IMR-90 (cell line): ENCODE measurements around the gene SDR39U1. TPM values are rescaled to one million over a fixed set of nuclear protein-coding genes. Genes with fewer than 3 reads are reported as not detected.

Source experiments
- ATAC-seq: fragments of 200-7000 bp; cut with Tn5 transposase; 2 replicates; pipeline ENCODE4 v1.9.1; 2020; ENCODE audit warnings: low read depth, mild to moderate bottlenecking, moderate library complexity
- BruUV-seq: library from RNA; stranded (reverse); fragments of 400-500 nt; replicated peaks from 2 replicates; lab custom pipeline; 2021; lab: Mats Ljungman, UMichigan
- CTCF ChIA-PET: fragments of 300-600 bp; formaldehyde crosslinking; extraction: SDS; loops from one replicate; lab custom pipeline; 2021; ENCODE audit warnings: antibody characterized with exemption; lab: Yijun Ruan, JAX
- POLR2A ChIA-PET: fragments of 300-600 bp; sonication (Branson Sonifier 250); formaldehyde crosslinking; loops from one replicate; lab custom pipeline; 2022; ENCODE audit warnings: antibody characterized with exemption; ENCODE audit not compliant: unreplicated experiment; lab: Charles Lee
- DNase-seq: peaks from one replicate; pipeline ENCODE4 v3.0.0; 2013
- H2AFZ ChIP-seq: replicated peaks from 2 replicates; pipeline ENCODE3; 2013; ENCODE audit warnings: low read length, mild to moderate bottlenecking; ENCODE audit not compliant: poor library complexity
- H2AK5ac ChIP-seq: 2 replicates; pipeline ENCODE4 v1.6.1; 2013; ENCODE audit warnings: low read depth, low read length, inconsistent platforms
- H2AK9ac ChIP-seq: replicated peaks from 2 replicates; pipeline ENCODE3; 2013; ENCODE audit warnings: mild to moderate bottlenecking, low read depth, low read length, moderate library complexity; ENCODE audit not compliant: poor library complexity
- H2BK120ac ChIP-seq: 2 replicates; pipeline ENCODE4 v1.6.1; 2013; ENCODE audit warnings: low read depth, low read length, inconsistent platforms
- H2BK15ac ChIP-seq: 3 replicates; pipeline ENCODE4 v1.6.1; 2013; ENCODE audit warnings: low read depth, low read length, inconsistent platforms
- H2BK20ac ChIP-seq: 2 replicates; pipeline ENCODE4 v1.6.1; 2013; ENCODE audit warnings: low read depth, mild to moderate bottlenecking, inconsistent platforms, low read length, moderate library complexity
- H2BK5ac ChIP-seq: 2 replicates; pipeline ENCODE4 v1.6.1; 2013; ENCODE audit warnings: mild to moderate bottlenecking, low read depth, low read length, inconsistent platforms; ENCODE audit not compliant: poor library complexity, severe bottlenecking
- H3K14ac ChIP-seq: replicated peaks from 2 replicates; pipeline ENCODE4 v1.6.1; 2013; ENCODE audit warnings: low read depth, low read length, inconsistent platforms
- H3K18ac ChIP-seq: 2 replicates; pipeline ENCODE4 v1.6.1; 2013; ENCODE audit warnings: low read depth, low read length, control low read depth
- H3K23ac ChIP-seq: 2 replicates; pipeline ENCODE4 v1.6.1; 2013; ENCODE audit warnings: low read depth, low read length, inconsistent platforms
- H3K27ac ChIP-seq: 2 replicates; pipeline ENCODE4 v1.5.1; 2013; ENCODE audit warnings: mild to moderate bottlenecking, control low read depth, low read length; ENCODE audit not compliant: insufficient read depth
- H3K27me3 ChIP-seq: 2 replicates; pipeline ENCODE4 v1.6.1; 2013; ENCODE audit warnings: low read length; ENCODE audit not compliant: control insufficient read depth, insufficient read depth
- H3K36me3 ChIP-seq: 2 replicates; pipeline ENCODE4 v1.6.1; 2013; ENCODE audit warnings: low read length, mixed read lengths; ENCODE audit not compliant: control insufficient read depth, insufficient read depth
- H3K4ac ChIP-seq: 2 replicates; pipeline ENCODE4 v1.6.1; 2013; ENCODE audit warnings: low read depth, low read length, inconsistent platforms
- H3K4me1 ChIP-seq: 2 replicates; pipeline ENCODE4 v1.6.1; 2013; ENCODE audit warnings: low read length, mixed read lengths; ENCODE audit not compliant: control insufficient read depth, insufficient read depth
- H3K4me2 ChIP-seq: 2 replicates; pipeline ENCODE4 v1.6.1; 2013; ENCODE audit warnings: low read depth, mild to moderate bottlenecking, control low read depth, low read length, moderate library complexity
- H3K4me3 ChIP-seq: 2 replicates; pipeline ENCODE4 v1.5.1; 2013; ENCODE audit warnings: low read depth, mild to moderate bottlenecking, control low read depth, low read length, moderate library complexity; ENCODE audit not compliant: insufficient read depth
- H3K56ac ChIP-seq: 2 replicates; pipeline ENCODE4 v1.6.1; 2013; ENCODE audit warnings: low read length, inconsistent platforms; ENCODE audit not compliant: insufficient read depth; ENCODE audit errors: extremely low read depth
- H3K79me1 ChIP-seq, 2 experiments: 2 replicates each; pipeline ENCODE4 v1.6.1; 2013; ENCODE audit warnings: low read length in 2 of 2, inconsistent platforms in 1 of 2, low read depth in 1 of 2
- H3K9ac ChIP-seq: 2 replicates; pipeline ENCODE4 v1.6.1; 2013; ENCODE audit warnings: low read depth, low read length, control low read depth
- H3K9me1 ChIP-seq: 2 replicates; pipeline ENCODE4 v1.6.1; 2013; ENCODE audit warnings: low read length, inconsistent platforms; ENCODE audit not compliant: insufficient read depth
- H3K9me3 ChIP-seq: 2 replicates; pipeline ENCODE4 v1.6.1; 2013; ENCODE audit warnings: low read length; ENCODE audit not compliant: control insufficient read depth, insufficient read depth
- H4K20me1 ChIP-seq: 2 replicates; pipeline ENCODE4 v1.6.1; 2013; ENCODE audit warnings: low read length, inconsistent platforms; ENCODE audit not compliant: insufficient read depth
- H4K5ac ChIP-seq: 2 replicates; pipeline ENCODE4 v1.6.1; 2013; ENCODE audit warnings: mild to moderate bottlenecking, low read depth, low read length, control low read depth
- H4K8ac ChIP-seq, 2 experiments: 2 replicates each; pipeline ENCODE4 v1.6.1; 2013; ENCODE audit warnings: low read depth in 2 of 2, low read length in 2 of 2, control low read depth in 1 of 2, inconsistent platforms in 1 of 2
- H4K91ac ChIP-seq: 2 replicates; pipeline ENCODE4 v1.6.1; 2013; ENCODE audit warnings: low read depth, low read length, inconsistent platforms; ENCODE audit not compliant: insufficient read depth
- CEBPB ChIP-seq: IDR thresholded peaks from 2 replicates; pipeline ENCODE4 v1.6.1; 2012; ENCODE audit warnings: low read depth, low read length, improper control_type of control experiment
- CHD1 ChIP-seq: IDR thresholded peaks from 2 replicates; pipeline ENCODE4 v1.6.1; 2012; ENCODE audit warnings: low read depth, low read length, improper control_type of control experiment
- CTCF ChIP-seq: conservative IDR thresholded peaks from 2 replicates; pipeline ENCODE4 v1.5.1; 2012; ENCODE audit warnings: mild to moderate bottlenecking, low read depth, low read length, improper control_type of control experiment
- ELK1 ChIP-seq: fragments of 150-350 bp; IDR thresholded peaks from 2 replicates; pipeline ENCODE4 v1.6.1; 2016; ENCODE audit warnings: low read depth, mild to moderate bottlenecking, low read length, moderate library complexity, borderline replicate concordance
- FOS ChIP-seq: fragments of 150-350 bp; IDR thresholded peaks from 2 replicates; pipeline ENCODE4 v1.6.1; 2016; ENCODE audit warnings: low read depth, low read length
- MAZ ChIP-seq: IDR thresholded peaks from 2 replicates; pipeline ENCODE4 v1.6.1; 2012; ENCODE audit warnings: low read depth, mild to moderate bottlenecking, low read length, improper control_type of control experiment, moderate library complexity, borderline replicate concordance
- MXI1 ChIP-seq: IDR thresholded peaks from 2 replicates; pipeline ENCODE4 v1.6.1; 2012; ENCODE audit warnings: low read depth, mild to moderate bottlenecking, low read length, moderate library complexity, borderline replicate concordance
- POLR2A ChIP-seq: IDR thresholded peaks from 2 replicates; pipeline ENCODE4 v1.6.1; 2012; ENCODE audit warnings: mild to moderate bottlenecking, low read depth, low read length
- RAD21 ChIP-seq: IDR thresholded peaks from 2 replicates; pipeline ENCODE4 v1.6.1; 2012; ENCODE audit warnings: low read length, improper control_type of control experiment
- RCOR1 ChIP-seq: IDR thresholded peaks from 2 replicates; pipeline ENCODE4 v1.6.1; 2012; ENCODE audit warnings: mild to moderate bottlenecking, low read length, improper control_type of control experiment; ENCODE audit not compliant: insufficient replicate concordance
- RFX5 ChIP-seq: IDR thresholded peaks from 2 replicates; pipeline ENCODE4 v1.8.0; 2012; ENCODE audit warnings: low read depth, mild to moderate bottlenecking, low read length, moderate library complexity
- SMC3 ChIP-seq: fragments of 150-350 bp; IDR thresholded peaks from 2 replicates; pipeline ENCODE4 v1.6.1; 2016; ENCODE audit warnings: low read depth, mild to moderate bottlenecking, antibody characterized with exemption, low read length, moderate library complexity
- USF2 ChIP-seq: fragments of 150-350 bp; IDR thresholded peaks from 2 replicates; pipeline ENCODE4 v1.6.1; 2017; ENCODE audit warnings: mild to moderate bottlenecking, antibody characterized with exemption, low read length, low read depth
- WGBS, 2 experiments: methylation state at CpG; one replicate each; pipeline versions ENCODE4 v1.1.5 to v1.1.7; 2013; ENCODE audit warnings: missing lambda C conversion rate in 2 of 2; ENCODE audit not compliant: insufficient read length in 1 of 2; ENCODE audit errors: extremely low coverage in 2 of 2; 5-methylcytosine and 5-hydroxymethylcytosine counted together
- dilution Hi-C: fragments of 300-500 bp; cut with HindIII; formaldehyde crosslinking; loops from one replicate; pipeline ENCODE4 v1.14.3; 2018; ENCODE audit warnings: low sequenced_read_pairs; ENCODE audit not compliant: unreplicated experiment
- in situ Hi-C: fragments of 300-500 bp; cut with MboI; formaldehyde crosslinking; loops from 3 replicates; pipeline ENCODE4 v1.14.3; 2019; ENCODE audit warnings: low sequenced_read_pairs, inconsistent platforms, mixed read lengths
- intact Hi-C: fragments of 100-400 bp; cut with micrococcal nuclease; formaldehyde crosslinking; loops from 2 replicates; pipeline ENCODE4 v1.10.0; 2022
- polyA plus RNA-seq, 3 experiments: library from polyadenylated mRNA; depleted of rRNA; stranded (reverse); fragments of >200 nt; gene quantifications; 2 replicates each; pipeline ENCODE4 v1.2.3, GENCODE V29; 2012; ENCODE audit warnings: low replicate concordance in 1 of 3
- total RNA-seq: library from RNA; depleted of rRNA; stranded (reverse); fragments of >200 nt; gene quantifications from 2 replicates; pipeline ENCODE4 v1.2.3, GENCODE V29; 2012

SDR39U1 gene
- total and polyA plus RNA-seq, 2 of the 4 experiments (the other 2 are of a cell fraction), result 7.5 to 46.3 TPM

DNA sequence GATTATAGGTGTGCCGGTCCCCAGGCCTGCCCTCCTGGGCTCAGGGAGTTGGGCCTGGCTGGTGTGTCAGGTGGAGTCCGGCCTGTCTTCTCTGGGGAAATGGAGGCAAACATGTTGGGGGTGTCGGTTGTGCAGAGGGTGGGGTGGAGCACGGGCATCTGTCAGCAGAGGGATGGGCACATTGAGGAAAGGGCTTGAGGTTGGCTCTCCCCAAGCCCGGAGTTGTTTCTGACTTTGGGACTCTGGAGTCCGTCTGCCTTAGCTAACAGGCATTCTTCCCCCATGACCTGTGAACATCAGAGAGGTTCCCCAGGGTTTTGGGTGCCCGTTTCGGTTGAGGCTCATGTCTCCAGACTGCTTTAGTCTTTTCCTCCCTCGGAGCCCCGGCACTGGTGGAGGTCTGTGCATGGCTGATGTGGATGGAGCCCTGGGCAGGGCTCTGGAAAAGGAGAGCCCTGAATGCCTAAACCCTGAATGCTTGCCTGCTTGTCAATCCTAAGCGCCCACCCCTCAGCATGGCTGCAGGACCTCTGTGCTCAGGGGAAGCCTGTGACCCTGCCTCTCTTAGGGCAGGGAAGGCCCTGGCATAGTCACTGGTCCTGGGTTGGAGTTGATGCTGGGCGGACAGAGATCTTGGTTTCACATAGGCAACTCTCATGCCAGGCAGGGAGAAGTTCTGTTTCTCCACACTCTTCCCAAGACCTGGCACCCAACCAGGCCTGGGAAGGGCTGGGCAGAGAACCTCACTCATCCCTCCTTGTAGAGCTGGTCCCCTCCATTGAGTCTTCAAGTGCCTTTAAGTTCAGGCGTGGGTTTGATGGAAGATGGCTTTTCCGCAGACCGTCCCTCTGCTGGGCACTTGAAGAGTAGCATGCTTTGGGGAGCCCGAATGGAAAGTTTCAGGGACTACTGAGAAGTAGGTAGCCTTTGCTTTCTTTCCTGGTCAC lies 30.9 kb downstream of the SDR39U1 start:
- H3K14ac ChIP-seq, result no peak overlapping the region
- no peak overlapping the region for H3K4me3 ChIP-seq
- H2AK5ac ChIP-seq, result no peak overlapping the region
- ATAC-seq (peak; percentile 93), DNase-seq (peak; percentile 59)
- H3K36me3 ChIP-seq, result peaks cover 40% of the 10 kb centered on the region; the same call in 1 of the 2 replicates
- H2BK5ac ChIP-seq, result no peak overlapping the region
- H3K23ac ChIP-seq, result no peak overlapping the region
- H2BK20ac ChIP-seq, result no peak overlapping the region
- CTCF ChIA-PET, result interaction anchor here (0.7 to 2.0 kb wide), 3 partner anchors 10 to 78 kb away, joined by 3 to 6 read pairs (median 5); no protein-coding TSS in a partner anchor
- no peak overlapping the region for H3K56ac ChIP-seq
- H4K5ac ChIP-seq, result no peak overlapping the region
- no peak overlapping the region for H2BK120ac ChIP-seq
- H3K4ac ChIP-seq, result no peak overlapping the region
- no peak overlapping the region for H2BK15ac ChIP-seq
- peaks cover 3% of the 10 kb centered on the region; the same call in 1 of the 2 replicates for H3K9me1 ChIP-seq
- no peak overlapping the region for H4K91ac ChIP-seq
- H3K4me2 ChIP-seq, result no peak overlapping the region
- intact Hi-C loops (loop anchor here (1.0 kb wide), 2 partner anchors 46 to 78 kb away; no protein-coding TSS in a partner anchor), dilution Hi-C loops (no loop called here), in situ Hi-C loops (no loop called here)
- no peak overlapping the region for H3K27ac ChIP-seq
- H4K8ac ChIP-seq, result no peak overlapping the region
- no peaks in the 10 kb centered on the region for H3K27me3 ChIP-seq
- H2AK9ac ChIP-seq, result peak overlapping the region; percentile 49
- no peak overlapping the region for H3K18ac ChIP-seq
- H4K20me1 ChIP-seq, result 0 out of 2 replicates have a peak, but pooled peaks cover 3% of the 10 kb centered on the region
- H3K79me1 ChIP-seq, result no peaks in the 10 kb centered on the region; a peak in 1 of 4 replicates
- POLR2A ChIA-PET, result no interaction called here
- H3K9ac ChIP-seq, result no peak overlapping the region
- peak overlapping the region; percentile 61 for H2AFZ ChIP-seq
- H3K4me1 ChIP-seq, result no peaks in the 10 kb centered on the region
- no TSS peak for BruUV-seq
- H3K9me3 ChIP-seq, result no peaks in the 10 kb centered on the region
- 60% methylated on average over 2 of the region's 16 CpGs; no CpG with 5 or more reads in 1 of the 2 experiments for WGBS, 2 experiments
- TF ChIP-seq RFX5 (no peak), FOS (no peak), CEBPB (no peak), CTCF (peak; percentile 68), RAD21 (peak; percentile 69), ELK1 (no peak), RCOR1 (no peak), USF2 (no peak), POLR2A (no peak), MAZ (no peak), SMC3 (peak; percentile 81), CHD1 (no peak), MXI1 (no peak)
